GM21526 (cell line): ENCODE data around the gene ZNRF1.
"Not testable (repeated sequence)": the region's sequence is repeated elsewhere in the genome, so short reads cannot be mapped to it uniquely, and the experiment has no call there.

Source experiments
- ATAC-seq: cut with Tn5 transposase; IDR thresholded peaks from one replicate; pipeline ENCODE4 v1.9.1; 2021; ENCODE audit warnings: moderate library complexity; ENCODE audit not compliant: unreplicated experiment, low FRiP score

Gene ZNRF1

DNA sequence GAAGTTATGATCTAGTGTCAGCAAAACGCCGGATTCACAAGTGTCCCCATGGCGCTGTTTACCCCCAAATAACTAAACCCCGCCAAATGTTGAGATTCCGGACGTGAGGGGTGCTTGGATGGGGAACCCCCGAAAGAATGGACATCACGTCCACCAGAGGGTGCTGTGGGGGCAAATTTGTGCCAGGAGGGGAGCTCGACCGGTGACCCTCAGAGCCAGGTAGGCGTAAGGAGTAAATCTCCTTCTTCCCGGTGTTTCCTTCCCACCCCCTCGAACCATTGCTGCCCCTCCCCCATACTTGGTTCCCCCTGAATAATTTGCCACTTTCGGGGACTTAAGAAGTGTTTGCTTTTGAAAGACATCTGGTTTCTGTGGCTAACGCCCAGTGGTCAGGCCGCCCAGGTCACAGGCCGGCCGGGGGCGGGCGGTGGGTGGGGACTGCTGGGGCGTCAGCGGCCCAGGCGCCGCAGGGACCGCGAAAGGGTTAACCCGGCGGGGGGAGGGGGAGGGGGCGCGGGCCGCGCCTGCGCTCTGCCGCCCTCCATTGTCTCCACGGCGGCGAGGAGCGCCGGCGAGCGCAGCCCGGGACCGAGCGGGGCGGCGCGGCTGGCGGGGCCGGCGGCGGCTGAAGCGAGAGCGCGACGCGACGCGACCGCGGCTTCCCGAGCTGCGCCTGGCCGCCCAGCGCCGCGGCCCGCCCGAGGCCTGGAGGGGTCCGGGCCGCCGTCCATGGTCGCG is at the start of gene ZNRF1:
TSS of gene ZNRF1 (plus strand) at position 544 of the 738 bp plus-strand sequence. CDS start 648 bp downstream, outside the sequence.
- peak; percentile 56 for ATAC-seq

DNA sequence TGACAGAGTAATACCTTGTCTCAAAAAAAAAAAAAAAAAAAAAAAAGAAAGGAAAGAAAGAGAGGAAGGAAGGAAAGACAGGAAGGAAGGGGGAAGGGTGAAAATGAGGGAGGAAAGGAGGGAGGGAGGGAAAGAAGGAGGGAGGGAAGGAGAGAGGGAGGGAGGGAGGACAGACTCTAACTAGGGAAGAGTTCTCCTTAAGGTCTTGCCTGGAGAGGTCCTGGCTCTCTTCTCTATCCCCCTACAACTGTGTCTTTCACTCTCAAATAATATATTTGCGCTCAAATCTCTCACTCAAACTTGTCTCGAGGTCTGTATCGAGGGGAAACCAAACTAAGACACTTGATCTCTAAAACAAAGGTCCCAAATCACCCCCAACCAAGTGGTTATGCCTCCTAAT is 49.5 kb upstream of the ZNRF1 start:
- ATAC-seq = no peak

GRCh38 chr16:74950511-74950910 is 48.3 kb upstream of the ZNRF1 start:
- ATAC-seq = no peak

GRCh38 chr16:74951206-74951605 is 47.6 kb upstream of the ZNRF1 start:
- ATAC-seq = no peak

DNA sequence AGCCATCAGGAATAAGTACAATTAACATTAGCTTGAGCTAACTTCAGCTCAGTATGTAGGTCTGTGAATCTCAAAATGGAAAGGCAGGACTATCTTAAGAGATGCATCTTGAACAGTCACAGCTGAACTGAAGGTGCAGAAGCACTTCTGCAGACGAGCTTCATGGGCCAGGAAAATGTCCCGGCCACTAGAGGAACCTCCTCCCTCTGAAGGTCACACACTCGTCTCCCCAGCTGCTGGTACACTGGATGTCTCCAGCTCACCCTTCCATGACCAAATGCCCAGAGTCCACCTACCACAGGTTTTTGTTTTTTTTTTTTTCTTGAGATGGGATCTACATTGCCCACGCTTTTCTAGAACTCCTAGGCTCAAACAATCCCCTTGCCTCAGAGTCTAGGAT is 47.1 kb upstream of the ZNRF1 start:
- no peak for ATAC-seq

DNA sequence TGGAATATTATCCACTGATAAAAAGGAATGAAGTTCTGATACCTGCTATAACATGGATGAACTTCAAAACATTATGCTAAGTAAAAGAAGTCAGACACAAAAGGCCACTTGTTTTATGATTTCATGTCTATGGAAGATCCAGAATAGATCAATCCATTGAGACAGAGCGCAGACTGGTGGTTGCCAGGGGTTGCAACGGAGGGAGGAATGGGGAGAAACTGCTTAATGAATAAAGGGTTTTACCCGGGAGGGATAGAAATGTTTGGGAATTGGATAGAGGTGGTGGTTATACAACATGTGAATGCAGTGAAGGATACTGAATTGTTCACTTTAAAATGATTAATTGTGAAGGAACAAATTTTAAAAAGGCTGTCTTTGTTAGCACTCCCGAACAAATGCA is 44.1 kb upstream of the ZNRF1 start:
- no peak for ATAC-seq

GRCh38 chr16:74973304-74973703 is 25.5 kb upstream of the ZNRF1 start:
- ATAC-seq = no peak

DNA sequence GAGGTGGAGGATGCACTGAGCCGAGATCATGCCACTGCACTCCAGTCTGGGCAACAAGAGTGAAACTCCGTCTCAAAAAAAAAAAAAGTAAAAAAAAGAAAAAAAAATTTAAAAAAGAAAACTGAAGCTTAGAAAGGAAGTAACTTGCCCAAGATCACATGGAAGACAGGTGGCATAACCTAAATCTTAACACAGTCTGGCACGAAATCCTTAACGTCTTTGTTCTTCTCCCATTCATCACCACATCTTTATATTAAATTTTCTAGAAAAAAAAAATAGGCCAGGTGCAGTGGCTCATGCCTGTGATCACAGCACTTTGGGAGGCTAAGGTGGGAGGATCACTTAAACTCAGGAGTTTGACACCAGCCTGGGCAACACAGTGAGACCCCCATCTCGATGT is 23.2 kb upstream of the ZNRF1 start:
- ATAC-seq = no peak

DNA sequence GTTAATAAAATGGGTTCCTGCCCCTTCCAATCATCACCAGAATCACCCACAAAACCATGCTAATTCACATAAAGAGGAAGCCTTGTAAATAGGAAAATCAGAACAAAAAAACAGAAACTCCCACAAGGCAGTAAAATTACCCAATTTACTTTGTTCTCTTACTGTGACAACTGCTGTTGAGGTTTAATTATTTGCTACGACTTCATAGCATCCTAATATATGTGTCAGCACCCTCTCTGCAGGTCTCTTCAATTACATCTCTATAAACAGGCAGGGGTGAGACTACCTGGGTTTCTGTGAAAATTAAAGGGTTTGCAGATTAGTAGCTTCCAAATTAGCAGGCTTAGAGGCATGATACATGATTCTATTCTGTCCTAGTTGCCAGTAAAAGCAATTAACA is 16.6 kb upstream of the ZNRF1 start:
- ATAC-seq = no peak

GRCh38 chr16:74984194-74984528 is 14.7 kb upstream of the ZNRF1 start:
- ATAC-seq = no peak

DNA sequence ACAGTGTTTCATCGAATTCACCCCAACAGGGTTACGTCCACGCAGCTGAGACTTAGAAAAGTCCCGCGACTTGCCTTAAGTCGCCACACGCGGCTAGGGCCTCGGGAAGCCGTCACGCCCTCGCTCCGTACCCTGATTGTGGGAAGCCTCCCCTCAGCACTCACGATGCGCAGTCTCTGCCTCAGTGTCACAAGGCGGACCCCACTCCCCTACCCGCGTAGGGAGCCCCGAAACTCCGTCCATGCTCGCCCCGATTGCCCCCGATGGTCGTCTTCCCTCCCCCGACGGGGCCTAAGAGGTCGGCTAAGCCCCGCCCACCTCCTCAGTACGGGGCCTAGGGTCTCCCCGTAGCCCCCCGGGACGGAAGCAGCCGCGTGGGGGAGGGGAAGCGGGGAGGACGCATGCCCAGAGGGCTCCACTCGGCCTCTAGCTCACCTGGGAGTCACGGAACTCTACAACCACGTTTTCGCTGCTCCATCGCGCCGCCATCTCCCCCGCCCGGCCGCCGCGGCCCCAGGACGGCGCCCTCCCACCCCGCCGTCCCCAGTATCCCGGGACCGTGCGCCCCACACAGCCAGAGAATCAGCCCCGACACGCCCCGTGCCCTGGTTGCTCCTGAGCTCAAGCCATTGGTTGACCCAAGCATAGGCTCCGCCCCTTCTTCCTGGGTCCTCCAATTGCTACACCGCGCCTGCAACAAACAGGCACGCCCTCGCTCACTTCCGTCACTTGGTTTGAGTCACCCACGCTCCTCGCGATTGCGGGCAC is 14.1 kb upstream of the ZNRF1 start, which contains the start of gene WDR59:
TSS of gene WDR59 (minus strand) at position 595 of the 768 bp plus-strand sequence. CDS start at position 489, 106 bp downstream.
- peak; percentile 99 for ATAC-seq

DNA sequence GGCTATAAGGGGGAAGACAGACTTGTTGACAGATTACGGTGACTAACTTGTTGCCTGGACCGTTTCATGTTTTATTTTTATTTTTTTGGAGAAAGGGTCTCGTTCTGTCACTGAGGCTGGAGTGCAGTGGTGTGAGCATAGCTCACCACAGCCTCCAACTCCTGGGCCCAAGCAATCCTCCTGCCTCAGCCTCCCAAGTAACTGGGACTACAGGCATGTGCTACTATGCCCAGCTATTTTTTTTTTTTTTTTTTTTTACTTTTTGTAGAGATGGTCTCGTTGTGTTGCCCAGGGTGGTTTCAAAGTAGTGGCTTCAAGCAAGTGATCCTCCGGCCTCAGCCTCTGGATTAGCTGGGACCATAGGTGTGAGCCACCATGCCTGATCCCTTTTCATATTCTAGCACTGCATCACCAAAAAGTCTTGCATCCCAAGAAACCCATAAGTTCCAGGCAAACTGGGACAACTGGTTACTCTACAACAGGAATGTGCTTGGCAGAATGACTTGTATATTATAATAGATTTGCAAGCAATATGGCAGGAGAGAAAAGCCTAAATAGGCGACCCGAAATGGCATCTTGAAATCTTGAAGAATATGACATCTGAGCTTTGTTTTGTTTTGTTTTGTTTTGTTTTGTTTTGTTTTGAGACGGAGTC is 11.7 kb upstream of the ZNRF1 start:
- no peak for ATAC-seq

DNA sequence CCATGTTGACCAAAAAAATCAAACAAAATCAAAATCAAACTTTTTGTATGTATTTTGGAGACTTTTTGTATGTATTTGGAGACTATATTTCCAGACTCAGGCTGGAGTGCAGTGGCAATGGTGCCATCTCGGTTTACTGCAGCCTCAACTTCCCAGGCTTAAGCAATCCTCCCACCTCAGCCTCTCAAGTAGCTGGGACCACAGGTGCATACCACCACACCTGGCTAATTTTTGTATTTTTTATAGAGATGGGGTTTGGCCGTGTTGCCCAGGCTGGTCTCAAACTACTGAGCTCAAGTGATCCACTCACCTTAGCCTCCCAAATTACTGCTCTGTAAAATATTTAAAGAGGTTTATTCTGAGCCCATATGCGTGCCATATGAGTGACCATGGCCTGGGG is 9.0 kb upstream of the ZNRF1 start:
- not testable (repeated sequence) for ATAC-seq

GRCh38 chr16:74990832-74991231 is 8.0 kb upstream of the ZNRF1 start:
- no peak for ATAC-seq

DNA sequence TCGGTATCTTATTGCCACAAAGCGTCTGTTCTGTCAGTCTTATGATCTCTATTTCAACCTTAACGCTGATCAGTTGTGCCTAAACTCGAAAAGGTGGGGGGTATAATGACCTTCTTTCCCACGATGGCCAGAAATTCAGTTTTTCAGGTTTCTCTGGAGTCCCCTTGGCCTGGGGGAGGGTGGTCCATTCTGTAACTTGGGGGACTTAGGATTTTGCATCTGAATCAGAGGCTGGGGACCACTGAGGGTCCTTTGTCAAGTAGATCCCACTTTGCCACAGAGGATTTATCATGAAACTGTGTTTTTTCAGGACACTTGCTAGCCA is 7.6 kb upstream of the ZNRF1 start:
- no peak for ATAC-seq

DNA sequence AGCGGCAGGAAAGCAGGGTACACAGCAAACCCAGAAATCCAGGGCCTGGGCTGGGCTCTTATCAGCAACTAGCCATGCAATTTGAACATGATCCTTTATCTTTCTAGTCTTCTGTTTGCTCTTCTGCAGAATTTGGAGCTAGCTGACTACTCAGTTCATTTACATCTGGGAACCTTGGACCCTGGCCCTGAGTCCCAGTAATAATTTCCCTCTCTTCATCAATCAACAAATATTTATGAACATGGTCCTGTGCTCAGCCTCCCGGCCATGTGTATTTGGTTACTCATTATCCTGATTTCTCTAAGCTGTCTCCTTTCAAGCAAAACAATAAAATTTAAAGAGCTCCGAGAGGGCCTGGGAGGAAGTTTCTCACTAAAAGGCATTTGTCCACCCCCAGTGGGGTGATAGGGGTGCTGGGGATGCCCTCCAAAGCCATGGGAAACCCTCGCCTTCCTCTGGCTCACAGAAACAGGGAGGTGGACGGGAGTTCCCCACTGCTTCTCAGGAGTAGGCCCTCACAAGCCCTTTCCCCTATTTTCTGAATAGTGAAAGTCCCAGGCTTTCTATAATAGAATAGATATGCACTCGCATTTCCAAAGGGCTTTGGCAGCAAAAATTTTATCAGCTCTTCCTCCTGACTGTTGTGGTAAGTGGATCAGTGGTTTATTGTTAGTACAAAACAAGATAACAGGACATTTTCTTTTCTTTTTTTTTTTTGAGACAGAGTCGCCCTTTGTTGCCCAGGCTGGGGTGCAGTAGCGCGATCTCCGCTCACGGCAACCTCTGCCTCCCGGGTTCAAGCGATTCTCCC is 7.0 kb upstream of the ZNRF1 start:
- ATAC-seq = no peak

DNA sequence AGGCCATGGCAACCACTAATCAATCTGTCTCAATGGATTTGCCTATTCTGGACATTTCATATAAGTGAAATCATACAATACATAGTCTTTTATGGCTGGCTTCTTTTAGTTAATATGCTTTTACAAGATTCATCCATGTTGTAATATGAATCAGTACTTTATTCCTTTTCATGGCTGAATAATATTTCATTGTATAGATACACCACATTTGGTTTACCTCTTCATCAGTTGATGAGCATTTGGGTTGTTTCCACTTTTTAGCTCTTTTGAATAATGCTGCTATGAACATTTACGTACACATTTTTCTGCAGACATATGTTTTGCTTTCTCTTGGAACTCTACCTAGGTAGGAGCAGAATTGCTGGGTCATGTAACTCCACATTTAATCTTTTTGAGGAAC is 2.8 kb upstream of the ZNRF1 start:
- ATAC-seq = no peak

GRCh38 chr16:74997042-74997491 is 1.8 kb upstream of the ZNRF1 start:
- no peak for ATAC-seq

DNA sequence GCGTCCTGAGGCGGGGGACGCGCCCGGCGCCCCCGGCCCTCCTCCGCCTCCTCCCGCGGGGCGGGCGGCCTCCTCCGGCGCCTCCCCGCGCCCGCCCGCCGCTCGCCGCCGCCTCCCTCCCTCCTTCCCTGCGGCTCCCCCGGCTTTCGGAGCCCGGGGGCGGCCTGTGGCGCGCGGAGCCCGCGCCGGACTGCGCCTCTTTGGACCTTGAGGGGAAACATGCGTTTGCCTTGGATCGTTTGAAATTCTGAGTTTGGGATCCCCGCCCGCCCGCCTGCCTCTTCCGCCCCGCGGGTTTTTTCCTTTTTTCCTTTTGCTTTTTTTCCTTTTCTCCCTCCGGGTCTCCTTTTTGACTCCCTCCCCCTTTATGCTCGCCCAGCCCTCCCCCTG is 390 bp downstream of the ZNRF1 start:
- peak; percentile 35 for ATAC-seq

DNA sequence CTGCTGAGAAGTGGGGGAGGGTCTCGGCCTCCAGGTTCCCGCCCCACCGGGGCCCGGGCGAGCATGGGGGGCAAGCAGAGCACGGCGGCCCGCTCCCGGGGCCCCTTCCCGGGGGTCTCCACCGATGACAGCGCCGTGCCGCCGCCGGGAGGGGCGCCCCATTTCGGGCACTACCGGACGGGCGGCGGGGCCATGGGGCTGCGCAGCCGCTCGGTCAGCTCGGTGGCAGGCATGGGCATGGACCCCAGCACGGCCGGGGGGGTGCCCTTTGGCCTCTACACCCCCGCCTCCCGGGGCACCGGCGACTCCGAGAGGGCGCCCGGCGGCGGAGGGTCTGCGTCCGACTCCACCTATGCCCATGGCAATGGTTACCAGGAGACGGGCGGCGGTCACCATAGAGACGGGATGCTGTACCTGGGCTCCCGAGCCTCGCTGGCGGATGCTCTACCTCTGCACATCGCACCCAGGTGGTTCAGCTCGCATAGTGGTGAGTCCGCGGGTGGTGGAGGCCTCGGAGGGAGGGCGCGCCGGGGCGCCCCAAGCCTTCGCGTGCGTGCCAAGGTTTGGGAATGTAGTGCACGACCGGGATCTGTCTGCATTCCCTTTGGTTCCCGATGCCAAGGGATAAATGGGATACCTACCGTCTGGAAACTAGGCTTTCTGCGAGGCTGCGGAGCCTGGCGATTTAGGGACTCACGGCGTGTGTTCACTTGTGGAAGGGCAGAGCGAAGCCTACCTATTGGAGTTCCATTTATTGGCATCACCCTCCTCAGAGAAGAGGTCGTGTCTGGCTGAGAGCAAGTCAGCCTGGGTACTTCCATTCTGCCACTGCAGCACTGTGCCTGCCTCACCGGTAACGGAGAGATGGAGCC is 1.0 kb downstream of the ZNRF1 start:
- no peak for ATAC-seq
